Thymus (tissue), 11 donors: ENCODE results near the gene PHF14. TPM values are rescaled to one million over a fixed set of nuclear protein-coding genes. Genes with fewer than 3 reads are reported as not detected.

Source experiments
- DNase-seq, 9 donors: peaks; one replicate each; pipeline ENCODE4 v3.0.0-alpha.2; 2013; ENCODE audit warnings: low spot score in 9 of 9, low read depth in 6 of 9, missing footprints in 1 of 9
- H3K27ac ChIP-seq, 2 donors: one replicate each; pipeline ENCODE4 v1.5.1; 2013; ENCODE audit warnings: control low read depth in 1 of 2, low read depth in 1 of 2, low read length in 1 of 2, mild to moderate bottlenecking in 1 of 2, moderate library complexity in 1 of 2
- H3K27me3 ChIP-seq, 2 donors: one replicate each; pipeline ENCODE4 v1.5.1; 2013; ENCODE audit warnings: low read length in 1 of 2; ENCODE audit not compliant: control insufficient read depth in 2 of 2, insufficient read depth in 1 of 2
- H3K36me3 ChIP-seq, 2 donors: one replicate each; pipeline ENCODE4 v1.5.1; 2013; ENCODE audit warnings: low read length in 1 of 2, mild to moderate bottlenecking in 1 of 2, moderate library complexity in 1 of 2; ENCODE audit not compliant: control insufficient read depth in 2 of 2, insufficient read depth in 2 of 2
- H3K4me1 ChIP-seq, 2 donors: one replicate each; pipeline ENCODE4 v1.5.1; 2013; ENCODE audit warnings: low read length in 2 of 2; ENCODE audit not compliant: control insufficient read depth in 2 of 2, insufficient read depth in 2 of 2
- H3K4me3 ChIP-seq, 2 donors: one replicate each; pipeline ENCODE4 v1.5.1; 2013; ENCODE audit warnings: low read length in 2 of 2, control low read depth in 1 of 2, mild to moderate bottlenecking in 1 of 2
- H3K9me3 ChIP-seq, 2 donors: one replicate each; pipeline ENCODE4 v1.5.1; 2013; ENCODE audit warnings: low read length in 1 of 2, mild to moderate bottlenecking in 1 of 2; ENCODE audit not compliant: control insufficient read depth in 2 of 2, insufficient read depth in 1 of 2
- WGBS: extraction: QIAGEN DNeasy Blood & Tissue Kit; methylation state at CpG from one replicate; pipeline ENCODE4 v1.1.7; 2013; 5-methylcytosine and 5-hydroxymethylcytosine counted together
- polyA plus RNA-seq: library from polyadenylated mRNA; stranded (reverse); fragments of 200-250 nt; gene quantifications from one replicate; pipeline ENCODE4 v1.2.3, GENCODE V29; 2013
- total RNA-seq: library from RNA; stranded (reverse); fragments of 120-200 nt; gene quantifications from one replicate; pipeline ENCODE4 v1.2.4, GENCODE V29; 2013
- donor health status: healthy.

The PHF14 gene
- total and polyA plus RNA-seq, 2 donors = 48.2 to 57.3 TPM

DNA sequence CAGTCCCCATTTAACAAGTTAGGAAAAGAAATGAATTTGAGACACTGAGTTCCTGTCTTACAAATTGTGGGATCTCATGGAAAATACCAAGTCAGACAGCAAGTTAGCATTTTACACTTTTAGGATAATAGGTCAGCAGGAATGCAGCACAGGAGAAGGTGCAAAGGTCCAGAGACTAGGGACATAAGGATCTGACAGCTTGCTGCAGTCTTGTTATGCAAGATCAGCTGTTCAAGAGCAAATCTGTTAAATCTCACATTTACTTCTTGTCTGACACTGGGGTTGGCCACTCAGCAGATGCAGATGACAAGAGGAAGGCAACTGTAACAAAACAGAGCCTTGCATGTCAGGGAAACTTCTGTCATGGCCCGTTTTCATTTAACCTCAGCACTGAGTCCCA is 239.6 kb downstream of the PHF14 start:
- no peak for DNase-seq

DNA sequence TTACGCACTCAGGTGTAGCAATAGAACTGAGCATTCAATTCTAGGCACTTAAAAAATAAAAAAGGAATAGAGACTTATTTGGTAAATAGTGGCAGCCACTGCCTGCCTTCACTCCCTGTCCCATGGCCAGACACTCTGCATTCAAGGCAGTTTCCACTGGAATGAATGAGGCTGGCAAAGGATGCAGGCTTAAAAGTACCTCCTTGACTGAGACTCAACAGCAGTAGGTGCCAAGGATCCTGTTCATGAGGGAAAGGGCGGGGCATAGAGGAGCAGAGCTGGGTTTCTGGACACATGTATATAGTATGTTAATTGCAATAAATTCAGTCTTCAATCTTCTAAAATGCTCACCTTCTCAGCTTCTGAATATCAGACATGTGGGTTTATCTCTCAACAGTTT is 242.6 kb downstream of the PHF14 start:
- Histone ChIP-seq H3K36me3 (no peaks in the 10 kb centered on the region), H3K27me3 (no peaks in the 10 kb centered on the region), H3K9me3 (no peaks in the 10 kb centered on the region), H3K4me1 (no peaks in the 10 kb centered on the region), H3K4me3 (no peak overlapping the region), H3K27ac (no peak overlapping the region)
- WGBS = 96% methylated on average over 2 of the region's 2 CpGs
- DNase-seq = no peak

More for the DNA sequence above, 239.6 kb downstream of the PHF14 start:
- no peaks in the 10 kb centered on the region for H3K27me3 ChIP-seq
- 83% methylated on average over 1 of the region's 1 CpG for WGBS
- H3K4me1 ChIP-seq = no peaks in the 10 kb centered on the region
- no peaks in the 10 kb centered on the region for H3K9me3 ChIP-seq
- no peak overlapping the region for H3K4me3 ChIP-seq
- H3K27ac ChIP-seq = no peak overlapping the region
- H3K36me3 ChIP-seq = no peaks in the 10 kb centered on the region

DNA sequence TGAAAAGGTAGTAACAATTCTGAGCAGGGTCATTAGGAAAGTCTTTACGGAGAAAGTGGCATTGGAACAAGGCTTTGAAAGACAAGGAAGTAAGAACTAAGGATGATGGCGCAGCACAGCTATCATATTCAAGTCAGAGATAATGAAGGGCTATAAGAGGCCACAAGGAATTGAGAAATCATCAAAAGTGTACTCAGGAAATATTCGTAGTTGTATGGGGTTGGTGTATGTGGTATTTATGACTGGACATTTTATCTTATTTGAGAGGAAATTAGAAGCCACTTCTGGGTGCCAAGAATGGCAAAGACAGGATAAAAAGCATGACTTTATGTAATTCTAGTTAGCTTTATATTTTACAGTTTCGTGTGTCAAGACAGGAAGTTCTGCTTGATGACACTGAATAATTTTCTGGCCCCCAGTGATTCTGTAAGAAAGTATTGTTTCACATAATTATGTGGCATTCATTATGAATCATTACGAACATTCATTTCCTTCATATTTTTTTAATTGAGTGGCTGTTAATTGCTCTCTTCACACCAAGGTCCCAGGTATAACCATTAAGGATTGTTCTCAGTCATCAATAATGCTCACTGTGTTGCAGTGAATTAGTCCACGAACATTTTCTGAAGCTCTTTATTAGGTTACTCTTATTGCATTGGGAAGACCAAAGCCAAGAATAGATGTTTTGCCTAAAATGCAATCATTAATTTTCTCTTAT is 244.3 kb downstream of the PHF14 start:
- 80% methylated on average over 6 of the region's 6 CpGs for WGBS
- no peaks in the 10 kb centered on the region for H3K36me3 ChIP-seq
- no peaks in the 10 kb centered on the region for H3K4me1 ChIP-seq
- H3K4me3 ChIP-seq = no peak overlapping the region
- DNase-seq = no peak
- no peak overlapping the region for H3K27ac ChIP-seq
- H3K27me3 ChIP-seq = no peaks in the 10 kb centered on the region
- H3K9me3 ChIP-seq = no peaks in the 10 kb centered on the region
